ENCODE measurements around the gene SRRM3. TPM values are rescaled to one million over a fixed set of nuclear protein-coding genes. Genes with fewer than 3 reads are reported as not detected.
"Not testable (repeated sequence)": the region's sequence is repeated elsewhere in the genome, so short reads cannot be mapped to it uniquely, and the experiment has no call there.

Gene SRRM3
- total RNA-seq, 1 donor from 2014 or later: 6.1 TPM

DNA sequence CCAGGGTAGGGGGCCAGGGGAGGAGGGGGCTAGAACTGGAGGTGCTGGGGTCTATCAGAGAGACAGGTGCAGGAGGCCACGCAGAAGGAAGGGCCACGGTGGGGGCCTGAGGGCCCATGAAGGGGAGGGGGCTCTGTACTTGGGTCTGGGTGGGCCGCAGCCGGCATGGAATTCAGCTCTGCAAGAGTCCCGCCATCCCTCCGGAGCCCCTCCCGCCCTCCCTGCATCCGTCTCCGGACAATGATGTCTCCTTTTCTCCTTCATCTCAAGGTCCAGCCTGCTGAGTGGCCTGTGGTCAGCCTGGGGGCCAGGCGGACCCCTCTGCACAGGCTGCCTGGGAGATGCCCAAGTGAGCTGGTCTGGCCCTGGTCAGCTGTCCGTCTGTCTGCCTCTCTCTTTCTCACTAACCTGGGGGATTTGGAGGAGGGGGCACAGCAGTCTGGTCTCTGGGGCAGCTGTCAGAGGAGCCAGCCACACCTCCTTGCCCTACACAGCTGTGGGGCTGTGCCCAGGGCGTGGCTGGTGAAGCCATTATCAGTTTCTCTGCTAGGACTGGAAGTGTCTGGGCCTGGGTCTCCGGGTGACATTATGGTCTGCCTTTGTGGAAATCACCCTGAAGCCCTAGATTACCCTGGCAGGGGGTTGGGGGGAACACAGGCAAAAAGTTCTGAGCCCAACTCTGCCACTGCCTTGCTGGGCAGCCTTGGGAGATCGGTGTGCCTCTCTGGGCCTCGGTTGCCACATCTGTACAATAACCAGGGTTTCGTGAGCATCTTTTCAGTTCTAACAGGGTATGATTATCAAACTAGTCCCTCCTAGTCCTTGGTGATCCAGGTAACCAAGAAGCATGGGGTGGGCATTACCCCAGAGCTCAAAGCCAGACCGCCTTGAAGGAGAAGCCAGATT, 81.8 kb downstream of the SRRM3 start:
- no peak for TF ChIP-seq CTCF (IDR thresholded peaks at IDR 0.05; ENCODE audit: borderline replicate concordance)
- no peak for DNase-seq
- Histone ChIP-seq H3K27ac (replicated peaks) (no peak overlapping the region), H3K4me3 (peak overlapping the region; percentile 70), H3K27me3 (ENCODE audit: low read depth) (peaks cover 38% of the 10 kb centered on the region), H3K36me3 (no peaks in the 10 kb centered on the region), H3K4me1 (peaks cover 19% of the 10 kb centered on the region), H3K9me3 (replicated peaks) (no peaks in the 10 kb centered on the region)
- intact Hi-C loops (cut with micrococcal nuclease): no loop called here

GRCh38 chr7:76285604-76286374, 84.1 kb downstream of the SRRM3 start:
- Histone ChIP-seq H3K9me3 (replicated peaks) (no peaks in the 10 kb centered on the region), H3K36me3 (no peaks in the 10 kb centered on the region), H3K27me3 (ENCODE audit: low read depth) (peaks cover 24% of the 10 kb centered on the region), H3K4me3 (no peak overlapping the region), H3K27ac (replicated peaks) (no peak overlapping the region), H3K4me1 (peaks cover 19% of the 10 kb centered on the region)
- no peak for DNase-seq
- TF ChIP-seq CTCF (IDR thresholded peaks at IDR 0.05; ENCODE audit: borderline replicate concordance): no peak
- intact Hi-C loops (cut with micrococcal nuclease): no loop called here

DNA sequence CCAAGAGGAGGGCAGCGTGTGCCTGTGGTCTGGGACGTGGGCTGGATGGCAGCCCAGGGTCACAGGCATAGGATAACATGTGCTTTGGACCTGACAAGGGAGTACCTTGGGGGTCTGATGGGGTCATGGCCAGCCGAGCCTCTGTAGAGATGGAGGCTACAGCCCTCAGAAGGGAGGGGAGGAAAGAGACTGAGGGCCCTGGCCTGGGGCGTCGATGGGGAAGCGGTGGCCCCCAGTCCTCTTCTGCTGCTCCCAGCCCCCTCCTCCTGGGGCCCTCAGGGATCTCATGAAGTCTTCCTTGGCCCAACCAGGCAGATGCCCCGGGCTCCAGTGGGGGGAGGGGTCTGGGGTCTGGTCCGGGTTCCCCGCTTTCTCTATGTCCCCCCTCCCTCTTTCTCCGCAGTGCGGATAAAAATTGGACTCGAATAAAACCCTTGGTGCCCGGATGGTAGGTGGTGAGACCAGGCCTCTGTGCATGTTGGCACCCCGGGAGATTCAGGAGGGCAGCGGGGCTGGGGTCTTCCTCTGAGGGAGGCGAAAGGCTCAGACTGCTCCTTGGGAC, 85.2 kb downstream of the SRRM3 start:
- Histone ChIP-seq H3K9me3 (replicated peaks) (no peaks in the 10 kb centered on the region), H3K27ac (replicated peaks) (no peak overlapping the region), H3K4me1 (peaks cover 25% of the 10 kb centered on the region), H3K4me3 (no peak overlapping the region), H3K27me3 (ENCODE audit: low read depth) (peaks cover 15% of the 10 kb centered on the region), H3K36me3 (no peaks in the 10 kb centered on the region)
- DNase-seq: no peak
- intact Hi-C loops (cut with micrococcal nuclease): no loop called here
- no peak for TF ChIP-seq CTCF (IDR thresholded peaks at IDR 0.05; ENCODE audit: borderline replicate concordance)

- H3K4me3 ChIP-seq; H3K36me3 ChIP-seq; DNase-seq; H3K9me3 ChIP-seq (replicated peaks); intact Hi-C loops (cut with micrococcal nuclease); H3K27me3 ChIP-seq (ENCODE audit: low read depth): not testable (repeated sequence)
- H3K4me1 ChIP-seq: peaks cover 56% of the 10 kb centered on the region
- H3K27ac ChIP-seq (replicated peaks): peak overlapping the region; percentile 96
These were observed 89.2 kb downstream of the SRRM3 start for GRCh38 chr7:76290847-76291350.

DNA sequence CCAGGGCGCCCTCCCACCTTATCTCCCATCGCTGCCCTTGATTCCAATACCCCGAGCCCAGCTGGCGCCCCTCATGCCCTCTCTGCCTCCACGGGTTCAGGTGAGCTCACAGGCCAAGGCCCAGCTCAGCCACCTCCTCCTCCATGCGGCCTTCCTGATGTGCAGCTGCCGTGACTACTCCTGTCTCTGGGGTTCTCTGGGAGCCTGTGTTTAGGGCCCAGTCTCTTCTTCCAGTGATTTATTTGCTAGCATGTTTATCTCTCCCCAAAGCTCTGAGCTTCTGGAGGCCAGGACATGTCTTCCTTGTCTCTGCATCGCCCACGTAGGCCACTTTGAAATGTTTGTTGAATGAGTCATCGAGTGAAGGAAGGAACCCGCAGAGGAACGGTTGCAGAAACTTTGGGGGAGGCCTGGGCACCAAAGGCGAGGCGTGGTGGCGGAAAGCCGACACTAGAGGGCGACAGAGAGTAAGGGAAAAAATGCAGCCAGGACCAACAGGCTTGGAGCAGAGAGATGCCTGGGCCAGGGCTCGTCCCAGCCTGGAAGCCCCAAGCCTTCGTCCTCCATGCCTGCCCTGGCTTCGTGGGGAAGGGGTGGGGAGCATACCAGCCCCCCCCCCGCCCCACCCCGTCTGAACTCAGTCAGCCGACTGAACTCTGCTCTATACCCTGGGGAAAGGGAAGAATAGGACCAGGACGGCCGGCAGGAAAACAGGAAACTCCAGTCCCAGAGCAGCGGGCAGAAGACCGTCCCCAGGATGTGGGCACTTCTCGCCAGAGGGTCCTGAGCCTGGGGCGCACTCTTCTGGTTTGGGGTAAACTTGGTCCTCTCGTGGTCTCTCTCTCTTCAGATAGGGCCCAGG, 89.9 kb downstream of the SRRM3 start:
- peak; percentile 91 for DNase-seq
- Histone ChIP-seq H3K4me1 (peaks cover 56% of the 10 kb centered on the region), H3K4me3 (peak overlapping the region; percentile 60), H3K9me3 (replicated peaks) (no peaks in the 10 kb centered on the region), H3K27me3 (ENCODE audit: low read depth) (no peaks in the 10 kb centered on the region), H3K27ac (replicated peaks) (peak overlapping the region; percentile 96), H3K36me3 (no peaks in the 10 kb centered on the region)
- intact Hi-C loops (cut with micrococcal nuclease): no loop called here
- TF ChIP-seq CTCF (IDR thresholded peaks at IDR 0.05; ENCODE audit: borderline replicate concordance): peak; percentile 97

Data from left ventricle myocardium inferior (tissue), 1 donor.